B cell (primary cell): Measurements from ENCODE around the gene DIS3L2. TPM values are rescaled to one million over a fixed set of nuclear protein-coding genes. Genes with fewer than 3 reads are reported as not detected.
"Not testable (repeated sequence)": the region's sequence is repeated elsewhere in the genome, so short reads cannot be mapped to it uniquely, and the experiment has no call there.

ENCODE experiments used
- ATAC-seq: fragments of 200-7000 bp; cut with Tn5 transposase; one replicate; pipeline ENCODE4 v1.10.0; 2021; ENCODE audit warnings: low read depth, mild to moderate bottlenecking, moderate number of reproducible peaks, moderate library complexity
- CTCF ChIA-PET: fragments of 350-600 bp; sonication (Branson Sonifier 250); formaldehyde crosslinking; loops from one replicate; lab custom pipeline; 2021; ENCODE audit warnings: antibody characterized with exemption, inconsistent platforms; lab: Charles Lee
- POLR2A ChIA-PET: fragments of 350-600 bp; sonication (Branson Sonifier 250); formaldehyde crosslinking; loops from one replicate; lab custom pipeline; 2021; ENCODE audit warnings: antibody characterized with exemption; lab: Charles Lee
- DNase-seq: peaks from one replicate; pipeline ENCODE4 v3.0.0; 2013
- H2AFZ ChIP-seq: 2 replicates; pipeline ENCODE4 v1.6.1; 2012; ENCODE audit warnings: mild to moderate bottlenecking, low read depth, low read length; ENCODE audit not compliant: insufficient read depth, poor library complexity, severe bottlenecking
- H3K27ac ChIP-seq, 2 donors: 1 replicate in 1 of 2; 2 replicates in 1 of 2; pipeline ENCODE4 v1.5.1; 2012 to 2013; ENCODE audit warnings: low read length in 2 of 2, mild to moderate bottlenecking in 2 of 2, moderate library complexity in 1 of 2
- H3K27me3 ChIP-seq, 4 experiments: fragments of 200-600 bp in 1 of 4; sonication (generic) in 1 of 4; replicated peaks in 1 of 4; 1 replicate in 2 of 4; 2 replicates in 2 of 4; pipeline versions ENCODE4 v1.6.1 to v1.7.0; 2013 to 2016; ENCODE audit warnings: low read length in 3 of 4, mild to moderate bottlenecking in 2 of 4, mixed read lengths in 1 of 4, moderate library complexity in 1 of 4; ENCODE audit not compliant: insufficient read depth in 4 of 4, control insufficient read depth in 3 of 4; ENCODE audit errors: control extremely low read depth in 1 of 4
- H3K36me3 ChIP-seq, 2 experiments: replicated peaks in 1 of 2; 1 replicate in 1 of 2; 2 replicates in 1 of 2; pipeline versions ENCODE4 v1.6.1 to v1.7.1; 2013; ENCODE audit warnings: low read length in 1 of 2; ENCODE audit not compliant: insufficient read depth in 2 of 2, control insufficient read depth in 1 of 2; ENCODE audit errors: control extremely low read depth in 1 of 2, extremely low read depth in 1 of 2
- H3K4me1 ChIP-seq, 2 donors: fragments of 200-600 bp in 1 of 2; sonication (generic) in 1 of 2; 1 replicate in 1 of 2; 2 replicates in 1 of 2; pipeline versions ENCODE4 v1.5.1 to v1.6.1; 2013 to 2017; ENCODE audit warnings: low read length in 2 of 2; ENCODE audit not compliant: control insufficient read depth in 2 of 2, insufficient read depth in 2 of 2
- H3K4me2 ChIP-seq: replicated peaks from 2 replicates; pipeline ENCODE3; 2012; ENCODE audit warnings: mild to moderate bottlenecking, low read depth, low read length; ENCODE audit not compliant: poor library complexity, severe bottlenecking
- H3K4me3 ChIP-seq, 5 experiments: fragments of 200-600 bp in 1 of 5; sonication (generic) in 1 of 5; 1 replicate in 3 of 5; 2 replicates in 2 of 5; pipeline versions ENCODE4 v1.5.1 to v1.7.0; 2011 to 2016; ENCODE audit warnings: low read length in 4 of 5, mild to moderate bottlenecking in 4 of 5, low read depth in 2 of 5, control low read depth in 1 of 5, moderate library complexity in 1 of 5; ENCODE audit not compliant: insufficient read depth in 1 of 5; ENCODE audit errors: control extremely low read depth in 1 of 5, extremely low read depth in 1 of 5
- H3K79me2 ChIP-seq: fragments of 200-600 bp; sonication (generic); one replicate; pipeline ENCODE4 v1.6.0; 2016; ENCODE audit warnings: low read length; ENCODE audit not compliant: control insufficient read depth, insufficient read depth
- H3K9ac ChIP-seq: fragments of 200-600 bp; sonication (generic); 2 replicates; pipeline ENCODE4 v1.6.1; 2017; ENCODE audit warnings: mild to moderate bottlenecking, low read length, moderate library complexity
- H3K9me3 ChIP-seq, 3 donors: one replicate each; pipeline versions ENCODE4 v1.6.1 to v1.7.1; 2013; ENCODE audit warnings: low read length in 2 of 3; ENCODE audit not compliant: control insufficient read depth in 2 of 3, insufficient read depth in 1 of 3; ENCODE audit errors: control extremely low read depth in 1 of 3
- H4K20me1 ChIP-seq: 2 replicates; pipeline ENCODE4 v1.6.0; 2012; ENCODE audit warnings: mild to moderate bottlenecking, low read length; ENCODE audit not compliant: insufficient read depth, control insufficient read depth, poor library complexity, severe bottlenecking
- H3K27ac Mint-ChIP-seq: one replicate; pipeline ENCODE4 v1.8.0; 2021; ENCODE audit warnings: mixed read lengths
- H3K27me3 Mint-ChIP-seq: one replicate; pipeline ENCODE4 v1.8.0; 2021; ENCODE audit warnings: mixed read lengths
- H3K4me1 Mint-ChIP-seq: one replicate; pipeline ENCODE4 v1.8.0; 2021; ENCODE audit warnings: mixed read lengths
- H3K4me3 Mint-ChIP-seq: one replicate; pipeline ENCODE4 v1.8.0; 2021; ENCODE audit warnings: mixed read lengths
- H3K9me3 Mint-ChIP-seq: one replicate; pipeline ENCODE4 v1.8.0; 2022; ENCODE audit warnings: mixed read lengths; ENCODE audit not compliant: insufficient read depth
- CTCF ChIP-seq: fragments of 200-600 bp; IDR thresholded peaks from one replicate; pipeline ENCODE4 v1.8.0; 2022; ENCODE audit warnings: antibody characterized with exemption, mild to moderate bottlenecking
- EZH2 ChIP-seq: IDR thresholded peaks from 2 replicates; pipeline ENCODE4 v1.6.1; 2012; ENCODE audit warnings: borderline replicate concordance, low read depth, mild to moderate bottlenecking, moderate library complexity, low read length; ENCODE audit not compliant: insufficient read depth, poor library complexity, severe bottlenecking
- WGBS: methylation state at CpG from one replicate; pipeline ENCODE4 v1.1.5; 2013; ENCODE audit warnings: missing lambda C conversion rate; ENCODE audit not compliant: insufficient coverage; 5-methylcytosine and 5-hydroxymethylcytosine counted together
- intact Hi-C: fragments of 100-400 bp; cut with micrococcal nuclease; formaldehyde crosslinking; loops from one replicate; pipeline ENCODE4 v1.10.0; 2022
- polyA plus RNA-seq: library from polyadenylated mRNA; depleted of rRNA; stranded (reverse); fragments of >200 nt; gene quantifications from 2 replicates; pipeline ENCODE4 v1.2.3, GENCODE V29; 2012
- total RNA-seq, 2 donors: library from RNA; stranded (reverse); fragments of 120-200 nt in 1 of 2; gene quantifications; 1 replicate in 1 of 2; 2 replicates in 1 of 2; pipeline versions ENCODE4 v1.2.3 to v1.2.4, GENCODE V29; 2013 to 2022

Gene DIS3L2
- total and polyA plus RNA-seq, 2 donors (not counting 1 experiment from before 2014, with no cell fraction given) = 34.5 to 70.1 TPM

GRCh38 chr2:232381204-232382031 is 419.9 kb downstream of the DIS3L2 start:
- H3K27ac ChIP-seq, H4K20me1 ChIP-seq, POLR2A ChIA-PET, H3K27ac Mint-ChIP-seq, H3K79me2 ChIP-seq, H3K36me3 ChIP-seq, H3K9me3 Mint-ChIP-seq, CTCF ChIA-PET, H3K4me3 ChIP-seq, DNase-seq, H3K9me3 ChIP-seq, H3K9ac ChIP-seq, H3K27me3 ChIP-seq, intact Hi-C loops: not testable (repeated sequence)
- ATAC-seq = peak; percentile 17
- H2AFZ ChIP-seq = peak overlapping the region; percentile 28
- Mint-ChIP-seq H3K4me3 (peak overlapping the region; percentile 34), H3K27me3 (peaks cover 17% of the 10 kb centered on the region), H3K4me1 (peaks cover 18% of the 10 kb centered on the region)
- 23% methylated on average over 49 of the region's 59 CpGs for WGBS
- peak overlapping the region; percentile 30 for H3K4me2 ChIP-seq
- peaks cover 11 to 15% of the 10 kb centered on the region in 2 donors for H3K4me1 ChIP-seq

GRCh38 chr2:232382331-232383225 is 421.1 kb downstream of the DIS3L2 start:
- Histone ChIP-seq H3K4me3 (no peak overlapping the region), H3K9me3 (peaks cover 0 to 19% (median 0%) of the 10 kb centered on the region in 3 donors), H3K27ac (no peak overlapping the region), H4K20me1 (no peaks in the 10 kb centered on the region), H3K4me2 (no peak overlapping the region), H3K36me3 (no peaks in the 10 kb centered on the region), H3K9ac (no peak overlapping the region), H3K4me1 (peaks cover 11 to 15% of the 10 kb centered on the region in 2 donors), H2AFZ (no peak overlapping the region), H3K79me2 (no peaks in the 10 kb centered on the region), H3K27me3 (peaks cover 0 to 17% (median 3%) of the 10 kb centered on the region in 4 experiments)
- Mint-ChIP-seq H3K27ac (no peak overlapping the region), H3K4me1 (peaks cover 19% of the 10 kb centered on the region), H3K27me3 (peaks cover 19% of the 10 kb centered on the region), H3K9me3 (no peaks in the 10 kb centered on the region), H3K4me3 (no peak overlapping the region)
- ChIA-PET POLR2A (no interaction called here), CTCF (no interaction called here)
- intact Hi-C loops = no loop called here
- DNase-seq (no peak), ATAC-seq (no peak)
- WGBS = 90% methylated on average over 12 of the region's 18 CpGs
- TF ChIP-seq CTCF = no peak
- TF ChIP-seq EZH2 = no peak
